Hepatocyte (in vitro differentiated cells): Measurements from ENCODE around the gene B4GALT2. TPM values are rescaled to one million over a fixed set of nuclear protein-coding genes. Genes with fewer than 3 reads are reported as not detected.

ENCODE experiments used
- DNase-seq: peaks from one replicate; pipeline ENCODE4 v3.0.0-alpha.2; 2016; ENCODE audit warnings: low spot score
- H2AFZ ChIP-seq: fragments of 200-600 bp; sonication (generic); 2 replicates; pipeline ENCODE4 v1.6.0; 2016; ENCODE audit warnings: antibody characterized with exemption, mild to moderate bottlenecking
- H3K27ac ChIP-seq: fragments of 200-600 bp; sonication (generic); 2 replicates; pipeline ENCODE4 v1.5.1; 2016; ENCODE audit warnings: mild to moderate bottlenecking
- H3K27me3 ChIP-seq: fragments of 200-600 bp; sonication (generic); 2 replicates; pipeline ENCODE4 v1.6.1; 2016
- H3K36me3 ChIP-seq: fragments of 200-600 bp; sonication (generic); replicated peaks from 2 replicates; pipeline ENCODE4 v1.5.1; 2016; ENCODE audit warnings: low read depth; ENCODE audit not compliant: insufficient read depth
- H3K4me1 ChIP-seq: fragments of 200-600 bp; sonication (generic); 2 replicates; pipeline ENCODE4 v1.5.1; 2016; ENCODE audit warnings: mild to moderate bottlenecking, moderate library complexity; ENCODE audit not compliant: insufficient read depth
- H3K4me2 ChIP-seq: fragments of 200-600 bp; sonication (generic); 2 replicates; pipeline ENCODE4 v1.6.0; 2016
- H3K4me3 ChIP-seq: fragments of 200-600 bp; sonication (generic); 2 replicates; pipeline ENCODE4 v1.5.1; 2016; ENCODE audit warnings: mild to moderate bottlenecking
- H3K79me2 ChIP-seq: fragments of 200-600 bp; sonication (generic); 2 replicates; pipeline ENCODE4 v1.6.0; 2017; ENCODE audit warnings: mild to moderate bottlenecking
- H3K9me2 ChIP-seq: fragments of 200-600 bp; sonication (generic); replicated peaks from 2 replicates; pipeline ENCODE4 v1.6.0; 2017; ENCODE audit warnings: mild to moderate bottlenecking; ENCODE audit not compliant: insufficient read depth
- H3K9me3 ChIP-seq: fragments of 200-600 bp; sonication (generic); 2 replicates; pipeline ENCODE4 v1.5.1; 2016; ENCODE audit warnings: low read depth, mild to moderate bottlenecking
- H4K20me1 ChIP-seq: fragments of 200-600 bp; sonication (generic); 2 replicates; pipeline ENCODE4 v1.6.0; 2016; ENCODE audit warnings: mild to moderate bottlenecking; ENCODE audit not compliant: insufficient read depth, poor library complexity, severe bottlenecking
- CTCF ChIP-seq: fragments of 200-600 bp; sonication (generic); IDR thresholded peaks from 2 replicates; pipeline ENCODE4 v1.5.1; 2016; ENCODE audit warnings: antibody characterized with exemption, mild to moderate bottlenecking; ENCODE audit not compliant: poor library complexity
- EZH2 ChIP-seq: fragments of 200-600 bp; sonication (generic); IDR thresholded peaks from 2 replicates; pipeline ENCODE4 v1.6.1; 2016; ENCODE audit warnings: antibody characterized with exemption, mild to moderate bottlenecking, borderline replicate concordance
- EZH2phosphoT487 ChIP-seq: fragments of 200-600 bp; sonication (generic); IDR thresholded peaks from one replicate; pipeline ENCODE4 v1.6.1; 2018; ENCODE audit warnings: antibody characterized with exemption, mild to moderate bottlenecking, low read depth, moderate library complexity; ENCODE audit not compliant: unreplicated experiment, severe bottlenecking
- WGBS: methylation state at CpG from one replicate; pipeline ENCODE4 v1.1.6; 2016; ENCODE audit warnings: low lambda C conversion rate; ENCODE audit errors: missing lambda C conversion rate; 5-methylcytosine and 5-hydroxymethylcytosine counted together
- polyA plus RNA-seq: library from polyadenylated mRNA; unstranded; fragments of >200 nt; fragmentation: Nextera tagmentation; extraction: Ambion mirVana; gene quantifications from 2 replicates; pipeline ENCODE4 v1.2.1, GENCODE V29; 2016
- total RNA-seq: library from RNA; depleted of rRNA; stranded (reverse); fragments of >200 nt; gene quantifications from 2 replicates; pipeline ENCODE4 v1.2.3, GENCODE V29; 2014

The B4GALT2 gene
- total and polyA plus RNA-seq, 2 experiments from 2014 or later = 48.2 to 68.8 TPM

- WGBS = 98% methylated on average over 7 of the region's 8 CpGs
- peaks cover 10% of the 10 kb centered on the region for H3K4me1 ChIP-seq
- H3K36me3 ChIP-seq = no peaks in the 10 kb centered on the region
- no peaks in the 10 kb centered on the region for H4K20me1 ChIP-seq
- no peaks in the 10 kb centered on the region for H3K27me3 ChIP-seq
- H2AFZ ChIP-seq = no peak overlapping the region
- H3K4me3 ChIP-seq = no peak overlapping the region
- no peak for TF ChIP-seq EZH2
- TF ChIP-seq EZH2phosphoT487 = no peak
- no peak for TF ChIP-seq CTCF
- no peaks in the 10 kb centered on the region for H3K9me3 ChIP-seq
- no peak overlapping the region for H3K27ac ChIP-seq
- no peak overlapping the region for H3K4me2 ChIP-seq
- no peaks in the 10 kb centered on the region for H3K79me2 ChIP-seq
- no peaks in the 10 kb centered on the region for H3K9me2 ChIP-seq
- DNase-seq = no peak
Observed at GRCh38 chr1:43999455-43999854, 20.4 kb downstream of the B4GALT2 start.

GRCh38 chr1:44000122-44000665 is 21.2 kb downstream of the B4GALT2 start:
- WGBS = 76% methylated on average over 8 of the region's 8 CpGs
- Histone ChIP-seq H3K4me1 (peaks cover 10% of the 10 kb centered on the region), H3K4me2 (no peak overlapping the region), H3K9me3 (no peaks in the 10 kb centered on the region), H3K4me3 (no peak overlapping the region), H3K9me2 (no peaks in the 10 kb centered on the region), H4K20me1 (no peaks in the 10 kb centered on the region), H3K79me2 (no peaks in the 10 kb centered on the region), H3K27ac (no peak overlapping the region), H3K27me3 (no peaks in the 10 kb centered on the region), H2AFZ (no peak overlapping the region), H3K36me3 (no peaks in the 10 kb centered on the region)
- no peak for DNase-seq
- no peak for TF ChIP-seq CTCF
- TF ChIP-seq EZH2phosphoT487 = no peak
- no peak for TF ChIP-seq EZH2

- peaks cover 7% of the 10 kb centered on the region for H3K4me1 ChIP-seq
- no peaks in the 10 kb centered on the region for H3K27me3 ChIP-seq
- TF ChIP-seq EZH2phosphoT487 (no peak), CTCF (no peak), EZH2 (no peak)
- H3K4me3 ChIP-seq = no peak overlapping the region
- no peaks in the 10 kb centered on the region for H3K36me3 ChIP-seq
- no peaks in the 10 kb centered on the region for H3K79me2 ChIP-seq
- no peak overlapping the region for H2AFZ ChIP-seq
- WGBS = 88% methylated on average over 7 of the region's 8 CpGs
- no peak overlapping the region for H3K4me2 ChIP-seq
- DNase-seq = no peak
- no peaks in the 10 kb centered on the region for H4K20me1 ChIP-seq
- H3K27ac ChIP-seq = no peak overlapping the region
- no peaks in the 10 kb centered on the region for H3K9me2 ChIP-seq
- H3K9me3 ChIP-seq = no peaks in the 10 kb centered on the region
Observed at GRCh38 chr1:44002165-44002564, 23.2 kb downstream of the B4GALT2 start.
